Breast epithelium (tissue), 3 donors: ENCODE data around the gene SLC4A9.

Experiments
- CTCF ChIP-seq, 3 donors: fragments of 450-650 bp; IDR thresholded peaks; one replicate each; pipeline ENCODE4 v1.5.1; 2016 to 2017; ENCODE audit warnings: antibody characterized with exemption in 3 of 3, mild to moderate bottlenecking in 3 of 3, moderate library complexity in 3 of 3
- POLR2A ChIP-seq: fragments of 450-650 bp; IDR thresholded peaks from one replicate; pipeline ENCODE4 v1.6.1; 2016; ENCODE audit warnings: antibody characterized with exemption, mild to moderate bottlenecking, moderate library complexity
- POLR2AphosphoS5 ChIP-seq, 3 donors: sonication (generic); formaldehyde crosslinking; IDR thresholded peaks; one replicate each; pipeline ENCODE4 v1.6.1; 2017; ENCODE audit warnings: antibody characterized with exemption in 3 of 3

- no peak for TF ChIP-seq CTCF (IDR thresholded peaks at IDR 0.05)
- no peak for TF ChIP-seq POLR2AphosphoS5 (IDR thresholded peaks at IDR 0.05)
- no peak for TF ChIP-seq POLR2A
Measured at GRCh38 chr5:140365941-140366340, 5.9 kb downstream of the SLC4A9 start.
